NB4 (cell line): ENCODE measurements around the gene QSOX1.

ENCODE experiments used
- DNase-seq: peaks from one replicate; pipeline ENCODE4 v3.0.0; 2010; ENCODE audit warnings: low read depth
- H3K4me3 ChIP-seq: one replicate; pipeline ENCODE4 v1.5.1; 2011; ENCODE audit warnings: mild to moderate bottlenecking, low read depth, low read length, moderate library complexity
- MYC ChIP-seq: IDR thresholded peaks from 2 replicates; pipeline ENCODE4 v1.6.1; 2011; ENCODE audit warnings: low read depth, low read length
- POLR2A ChIP-seq: IDR thresholded peaks from 2 replicates; pipeline ENCODE4 v1.6.1; 2011; ENCODE audit warnings: mild to moderate bottlenecking; ENCODE audit not compliant: insufficient read length; ENCODE audit errors: extremely low read depth
- TF ChIP-seq, protein P1 (sequence below): IDR thresholded peaks from one replicate; pipeline ENCODE4 v1.5.1; 2012; ENCODE audit warnings: low read depth, low read length
- TF ChIP-seq, protein P2 (sequence below): IDR thresholded peaks from 2 replicates; pipeline ENCODE4 v1.6.1; 2011; ENCODE audit warnings: low read depth, low read length

Gene QSOX1

DNA sequence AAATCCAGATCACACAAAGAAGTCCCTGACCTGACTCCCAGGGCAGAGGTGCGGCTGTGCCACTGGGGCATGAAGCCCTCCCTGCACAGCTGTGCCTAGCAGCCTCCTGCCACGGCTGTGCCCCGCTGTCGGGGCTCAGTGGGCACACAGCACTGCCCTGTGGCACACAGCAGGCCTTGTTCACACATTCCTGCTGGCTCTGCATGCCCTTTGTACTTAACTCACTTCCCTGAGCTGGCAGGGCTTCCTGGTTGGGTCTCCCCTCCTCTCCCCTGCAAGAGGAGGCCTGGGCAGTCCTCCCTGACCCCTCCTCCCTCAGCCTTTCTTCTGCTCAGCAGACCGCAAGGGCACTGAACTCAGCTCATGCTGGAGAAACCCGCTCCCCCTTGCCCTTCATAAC is 90.2 kb downstream of the QSOX1 start:
- TF ChIP-seq POLR2A: no peak
- TF ChIP-seq MYC: no peak
- TF ChIP-seq, protein P1, sequence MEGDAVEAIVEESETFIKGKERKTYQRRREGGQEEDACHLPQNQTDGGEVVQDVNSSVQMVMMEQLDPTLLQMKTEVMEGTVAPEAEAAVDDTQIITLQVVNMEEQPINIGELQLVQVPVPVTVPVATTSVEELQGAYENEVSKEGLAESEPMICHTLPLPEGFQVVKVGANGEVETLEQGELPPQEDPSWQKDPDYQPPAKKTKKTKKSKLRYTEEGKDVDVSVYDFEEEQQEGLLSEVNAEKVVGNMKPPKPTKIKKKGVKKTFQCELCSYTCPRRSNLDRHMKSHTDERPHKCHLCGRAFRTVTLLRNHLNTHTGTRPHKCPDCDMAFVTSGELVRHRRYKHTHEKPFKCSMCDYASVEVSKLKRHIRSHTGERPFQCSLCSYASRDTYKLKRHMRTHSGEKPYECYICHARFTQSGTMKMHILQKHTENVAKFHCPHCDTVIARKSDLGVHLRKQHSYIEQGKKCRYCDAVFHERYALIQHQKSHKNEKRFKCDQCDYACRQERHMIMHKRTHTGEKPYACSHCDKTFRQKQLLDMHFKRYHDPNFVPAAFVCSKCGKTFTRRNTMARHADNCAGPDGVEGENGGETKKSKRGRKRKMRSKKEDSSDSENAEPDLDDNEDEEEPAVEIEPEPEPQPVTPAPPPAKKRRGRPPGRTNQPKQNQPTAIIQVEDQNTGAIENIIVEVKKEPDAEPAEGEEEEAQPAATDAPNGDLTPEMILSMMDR: no peak
- TF ChIP-seq, protein P2, sequence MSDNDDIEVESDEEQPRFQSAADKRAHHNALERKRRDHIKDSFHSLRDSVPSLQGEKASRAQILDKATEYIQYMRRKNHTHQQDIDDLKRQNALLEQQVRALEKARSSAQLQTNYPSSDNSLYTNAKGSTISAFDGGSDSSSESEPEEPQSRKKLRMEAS: no peak
- no peak overlapping the region for H3K4me3 ChIP-seq
- DNase-seq: no peak

DNA sequence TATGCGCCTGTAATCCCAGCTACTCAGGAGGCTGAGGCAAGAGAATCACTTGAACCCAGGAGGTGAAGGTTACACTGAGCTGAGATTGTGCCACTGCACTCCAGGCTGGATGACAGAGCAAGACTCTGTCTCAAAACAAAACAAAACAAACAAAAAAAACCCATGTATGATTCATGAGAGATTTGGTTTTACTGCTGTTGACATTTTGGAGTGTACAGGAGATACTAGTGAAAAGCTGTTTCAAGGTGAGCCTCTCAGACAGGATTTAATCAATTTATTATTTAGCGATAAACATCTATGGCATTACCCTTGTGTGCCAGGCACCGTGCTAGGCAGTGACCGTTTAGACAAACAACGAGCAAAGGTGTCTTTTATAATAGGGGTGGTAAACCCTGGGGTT is 91.9 kb downstream of the QSOX1 start:
- TF ChIP-seq MYC: no peak
- TF ChIP-seq, protein P1: no peak
- no peak overlapping the region for H3K4me3 ChIP-seq
- no peak for DNase-seq

DNA sequence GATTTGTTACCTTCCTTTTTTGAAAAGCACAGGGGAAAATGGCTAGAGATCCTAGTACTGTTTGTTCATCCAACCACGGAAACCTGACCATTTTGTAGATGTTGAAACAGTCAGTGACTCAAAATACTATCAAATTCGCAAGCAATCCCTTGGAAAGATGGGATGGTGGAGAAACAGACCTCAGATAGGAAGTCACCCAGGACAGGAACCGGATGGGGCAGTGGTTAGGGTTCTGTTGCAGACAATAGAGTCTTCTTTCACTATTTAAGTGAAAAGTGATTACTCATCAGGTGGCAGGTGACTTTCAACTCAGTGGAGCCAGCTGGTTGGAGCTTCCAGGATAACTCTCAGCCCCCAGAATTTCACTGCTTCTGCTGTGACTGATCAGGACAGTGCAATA is 92.4 kb downstream of the QSOX1 start:
- no peak overlapping the region for H3K4me3 ChIP-seq
- DNase-seq: peak; percentile 63
- TF ChIP-seq, protein P1: no peak
- no peak for TF ChIP-seq POLR2A
- TF ChIP-seq, protein P2: no peak
- TF ChIP-seq MYC: no peak

DNA sequence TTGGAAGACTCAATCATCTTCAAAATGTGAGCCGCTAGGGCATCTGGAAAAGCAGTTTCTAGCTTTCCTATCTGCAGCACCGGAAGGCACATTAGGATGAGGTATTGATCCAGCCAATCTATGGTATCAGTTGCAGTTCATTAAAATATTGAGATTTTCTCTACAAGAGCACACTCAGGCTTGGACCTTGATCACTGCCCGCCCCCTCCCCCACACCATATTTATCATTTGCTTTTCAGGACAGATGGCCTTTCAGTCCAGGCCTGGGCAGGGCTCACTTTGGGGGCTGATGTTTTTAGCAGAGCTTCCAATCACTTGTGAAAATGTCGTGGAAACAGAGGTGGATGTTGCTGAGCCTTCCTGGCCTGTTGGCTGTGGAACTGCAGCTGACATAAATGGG is 92.9 kb downstream of the QSOX1 start:
- no peak for DNase-seq
- TF ChIP-seq POLR2A (no peak), MYC (no peak)
- TF ChIP-seq, protein P1: no peak
- TF ChIP-seq, protein P2: no peak

DNA sequence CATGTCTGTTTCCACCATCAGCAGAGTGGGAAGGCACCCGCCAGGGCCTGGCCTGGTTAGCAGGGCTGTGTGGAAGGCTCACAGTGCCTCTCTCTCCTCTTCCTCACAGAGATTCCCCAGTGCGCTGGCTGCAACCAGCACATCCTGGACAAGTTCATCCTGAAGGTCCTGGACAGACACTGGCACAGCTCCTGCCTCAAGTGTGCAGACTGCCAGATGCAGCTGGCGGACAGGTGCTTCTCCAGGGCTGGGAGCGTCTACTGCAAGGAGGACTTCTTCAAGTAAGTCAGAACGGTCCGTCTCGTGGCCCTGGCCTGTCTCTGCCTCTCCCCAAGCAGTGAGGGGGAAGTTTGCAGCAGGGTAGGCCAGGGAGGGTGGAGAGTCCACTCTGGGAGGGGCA is 93.5 kb downstream of the QSOX1 start:
- TF ChIP-seq, protein P1: no peak
- TF ChIP-seq, protein P2: no peak
- TF ChIP-seq MYC: no peak
- no peak for TF ChIP-seq POLR2A
- no peak for DNase-seq
- H3K4me3 ChIP-seq: no peak overlapping the region

More for the DNA sequence above, 92.9 kb downstream of the QSOX1 start:
- no peak overlapping the region for H3K4me3 ChIP-seq
